GM12892 (cell line): Measurements from ENCODE around the gene EPB41L1.

ENCODE experiments used
- POLR2A ChIP-seq: IDR thresholded peaks from 2 replicates; pipeline ENCODE4 v1.6.1; 2011; ENCODE audit warnings: low read depth, low read length, control low read depth
- POLR2AphosphoS5 ChIP-seq: IDR thresholded peaks from 2 replicates; pipeline ENCODE4 v1.6.1; 2011; ENCODE audit warnings: low read depth, low read length, control low read depth

DNA sequence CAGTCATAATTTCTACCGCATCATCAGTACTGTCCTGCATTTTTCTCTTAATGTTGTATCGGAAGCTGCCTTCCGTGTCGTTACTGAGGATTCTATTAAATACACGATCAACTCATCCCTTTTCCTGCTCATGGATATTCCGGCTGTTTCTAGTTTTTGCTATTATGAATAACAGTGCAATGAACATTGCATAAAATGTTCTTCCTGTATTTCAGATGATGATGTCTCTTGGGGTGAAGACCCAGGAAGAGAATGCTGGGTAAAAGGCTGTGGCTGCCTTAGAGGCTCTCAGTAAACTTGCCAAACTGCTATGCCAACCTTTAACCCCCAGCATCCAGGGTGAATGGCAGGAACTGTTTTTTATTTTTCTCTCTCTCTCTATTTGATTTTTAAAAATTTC lies 24.1 kb upstream of the EPB41L1 start:
- TF ChIP-seq POLR2AphosphoS5 (no peak), POLR2A (no peak)
